ENCODE results near the gene ORC6.
"Not testable (repeated sequence)": the region's sequence is repeated elsewhere in the genome, so short reads cannot be mapped to it uniquely, and the experiment has no call there.

The ORC6 gene, protein sequence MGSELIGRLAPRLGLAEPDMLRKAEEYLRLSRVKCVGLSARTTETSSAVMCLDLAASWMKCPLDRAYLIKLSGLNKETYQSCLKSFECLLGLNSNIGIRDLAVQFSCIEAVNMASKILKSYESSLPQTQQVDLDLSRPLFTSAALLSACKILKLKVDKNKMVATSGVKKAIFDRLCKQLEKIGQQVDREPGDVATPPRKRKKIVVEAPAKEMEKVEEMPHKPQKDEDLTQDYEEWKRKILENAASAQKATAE

GRCh38 chr16:46689365-46690280, at the start of gene ORC6:
TSS of gene ORC6 (plus strand) at chr16:46689659. CDS start at chr16:46689706, 47 bp downstream.
- peak; percentile 94 for DNase-seq (ENCODE audit: low read depth)

- no peak for DNase-seq (ENCODE audit: low read depth)
These were observed 40.8 kb upstream of the ORC6 start for GRCh38 chr16:46648656-46649055.

- no peak for DNase-seq (ENCODE audit: low read depth)
These were observed 39.7 kb upstream of the ORC6 start for GRCh38 chr16:46649588-46650253.

- DNase-seq (ENCODE audit: low read depth) = peak; percentile 66
These were observed 39.2 kb upstream of the ORC6 start for GRCh38 chr16:46650254-46650623.

DNA sequence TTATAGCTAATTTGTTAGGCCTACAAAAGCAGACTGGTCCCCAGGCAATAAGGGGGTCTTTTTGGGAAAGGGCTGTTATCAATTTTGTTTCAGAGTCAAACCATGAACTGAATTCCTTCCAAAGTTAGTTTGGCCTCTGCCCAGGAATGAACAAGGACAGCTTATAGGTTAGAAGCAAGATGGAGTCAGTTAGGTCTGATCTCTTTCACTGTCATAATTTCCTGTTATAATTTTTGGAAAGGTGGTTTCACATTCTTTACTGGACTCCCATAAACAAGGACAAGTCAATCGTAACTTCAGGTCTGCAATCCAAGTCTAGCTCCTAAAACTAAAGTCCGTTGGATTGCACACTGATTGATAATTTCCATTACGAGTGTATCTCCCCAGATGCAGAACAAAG, 38.2 kb upstream of the ORC6 start:
- DNase-seq (ENCODE audit: low read depth) = no peak

DNA sequence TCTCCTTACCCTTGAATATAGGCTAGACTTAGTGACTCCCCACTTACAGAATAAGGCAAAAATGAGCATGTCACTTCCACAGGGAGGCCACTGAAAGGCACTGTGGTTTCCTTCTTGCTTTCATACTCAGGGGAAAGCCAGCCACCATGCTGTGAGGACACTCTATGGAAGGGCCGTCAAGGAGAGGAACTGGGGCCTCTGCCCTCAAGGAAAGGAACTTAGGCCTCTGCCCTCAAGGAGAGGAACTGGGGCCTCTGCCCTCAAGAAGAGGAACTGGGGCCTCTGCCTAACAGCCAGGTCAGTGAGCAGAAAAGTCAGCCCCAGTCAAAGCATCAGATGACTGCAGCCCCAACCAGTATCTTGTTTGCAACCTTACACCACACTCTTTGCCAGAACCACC, 30.5 kb upstream of the ORC6 start:
- no peak for DNase-seq (ENCODE audit: low read depth)

- no peak for DNase-seq (ENCODE audit: low read depth)
These were observed 27.3 kb upstream of the ORC6 start for GRCh38 chr16:46662123-46662522.

GRCh38 chr16:46673320-46674013, 16.0 kb upstream of the ORC6 start:
- peak; percentile 50 for DNase-seq (ENCODE audit: low read depth)

GRCh38 chr16:46677943-46678342, 11.5 kb upstream of the ORC6 start:
- DNase-seq (ENCODE audit: low read depth) = not testable (repeated sequence)

- not testable (repeated sequence) for DNase-seq (ENCODE audit: low read depth)
These were observed 7.6 kb upstream of the ORC6 start for GRCh38 chr16:46681867-46682266.

DNA sequence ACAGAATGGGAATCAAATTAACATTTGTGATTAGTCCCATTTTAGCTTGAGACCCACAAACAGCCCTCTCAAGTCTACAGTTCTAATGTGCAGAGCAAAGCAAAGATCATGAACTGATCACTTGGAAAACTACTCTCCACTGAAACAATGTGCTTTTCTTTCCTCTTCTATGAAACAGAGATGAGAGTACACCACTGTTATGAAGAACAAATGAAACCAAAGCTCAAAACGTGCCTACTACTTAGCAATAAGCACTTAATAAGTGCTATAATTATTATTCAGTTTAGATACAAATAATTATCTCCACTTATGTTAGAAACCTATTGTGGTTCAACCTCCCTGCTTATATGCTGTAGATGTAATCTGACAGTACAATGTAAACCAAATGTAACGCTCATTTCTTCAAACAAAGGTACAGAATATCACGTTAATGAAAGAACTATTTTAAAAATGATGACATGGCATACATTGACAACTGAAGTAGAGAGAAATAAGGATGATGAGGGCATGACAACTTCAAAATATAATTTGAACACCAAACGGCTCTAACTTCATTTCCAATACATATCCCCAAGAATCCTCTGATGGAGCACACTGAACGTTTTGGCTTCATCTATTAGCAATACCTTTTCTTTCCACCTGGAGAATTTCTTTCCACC, 2.5 kb upstream of the ORC6 start:
- no peak for DNase-seq (ENCODE audit: low read depth)

DNA sequence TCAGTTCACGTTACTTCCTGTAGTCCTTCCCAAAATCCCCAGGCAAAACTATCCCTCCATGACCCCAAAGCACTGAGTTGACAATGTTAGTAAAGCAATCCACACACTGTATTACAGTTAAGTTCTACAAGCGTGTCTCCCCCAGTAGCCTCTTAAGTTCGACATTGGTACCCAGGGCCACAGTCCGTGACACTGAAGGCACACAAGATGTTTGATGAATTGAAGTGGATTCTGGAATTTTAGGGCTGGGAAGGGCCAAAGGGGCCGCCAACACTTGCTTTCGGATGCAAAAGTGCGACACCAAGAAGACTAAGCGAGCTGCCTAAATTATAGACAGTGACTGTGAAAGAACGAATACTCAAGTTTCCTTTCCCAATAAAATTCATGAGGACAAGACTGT, 2.0 kb upstream of the ORC6 start:
- DNase-seq (ENCODE audit: low read depth) = no peak

DNA sequence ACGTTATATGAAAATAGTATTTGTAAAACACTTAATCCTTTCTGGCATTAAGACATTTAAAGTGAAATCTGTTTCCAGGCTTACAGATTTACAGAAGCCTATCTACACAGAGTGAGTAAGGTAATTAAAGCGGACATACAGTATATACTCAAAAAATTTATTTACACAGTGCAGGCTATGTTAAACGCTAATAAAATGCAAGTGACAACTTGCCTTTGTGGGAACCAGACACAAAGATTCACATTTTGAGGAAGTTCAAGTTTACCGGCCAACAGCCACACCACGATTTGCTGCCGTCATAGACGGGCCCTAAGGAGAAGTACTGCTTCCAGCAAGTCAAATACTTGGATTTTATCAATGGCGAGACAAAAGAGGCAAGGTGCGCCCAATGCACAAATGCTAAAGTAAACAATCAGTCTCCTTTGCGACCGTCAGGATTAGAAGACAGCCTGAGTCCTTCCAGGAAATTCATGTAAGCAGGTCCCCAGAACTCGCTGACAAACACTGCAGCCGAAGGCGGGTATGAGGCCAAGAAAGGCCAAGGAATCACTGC, 1.3 kb upstream of the ORC6 start:
- no peak for DNase-seq (ENCODE audit: low read depth)

GRCh38 chr16:46688654-46689364, 650 bp upstream of the ORC6 start, which contains the start of gene VPS35:
TSS of gene VPS35 (minus strand) at chr16:46689178. CDS start at chr16:46689133, 45 bp downstream.
- peak; percentile 99 for DNase-seq (ENCODE audit: low read depth)

DNA sequence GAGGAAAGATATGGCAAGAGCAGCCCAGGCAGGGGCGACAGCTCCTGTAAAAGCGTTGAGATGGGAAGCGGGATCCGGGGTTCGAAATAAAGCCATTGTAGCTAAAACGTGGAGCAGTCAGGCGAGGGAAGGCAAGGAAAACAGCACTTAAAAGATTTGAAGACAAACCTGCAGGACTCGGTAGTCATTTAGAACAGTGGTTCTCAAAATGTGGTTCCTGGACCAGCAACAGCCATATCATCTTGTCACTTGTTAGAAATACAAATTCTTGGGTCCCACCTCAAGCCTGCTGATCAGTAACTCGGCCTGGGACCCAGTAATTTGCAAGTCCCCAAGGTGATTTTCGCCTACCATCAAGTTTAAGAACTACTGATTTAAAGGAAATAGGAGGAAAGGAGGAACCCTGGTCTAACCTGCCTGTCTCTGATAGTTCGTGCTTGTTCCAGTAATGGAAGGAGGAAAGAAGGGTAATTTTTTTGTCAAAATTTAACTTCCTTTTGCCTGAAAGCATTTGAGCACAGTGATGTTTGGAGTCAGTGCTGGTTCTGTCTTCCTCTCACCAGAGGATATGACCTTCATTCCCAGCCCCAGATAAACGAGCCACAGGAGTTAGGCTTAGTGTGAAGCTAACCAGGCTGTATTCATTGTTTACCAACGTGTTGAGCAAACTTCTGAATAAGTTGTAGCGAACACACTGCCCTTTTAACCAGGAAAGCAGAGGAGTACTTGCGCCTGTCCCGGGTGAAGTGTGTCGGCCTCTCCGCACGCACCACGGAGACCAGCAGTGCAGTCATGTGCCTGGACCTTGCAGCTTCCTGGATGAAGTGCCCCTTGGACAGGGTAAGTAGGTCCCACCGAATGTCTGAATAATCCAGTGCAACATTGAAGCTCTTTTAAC, 1.1 kb downstream of the ORC6 start:
- peak; percentile 35 for DNase-seq (ENCODE audit: low read depth)

GRCh38 chr16:46691726-46692125, 2.3 kb downstream of the ORC6 start:
- peak; percentile 25 for DNase-seq (ENCODE audit: low read depth)

- DNase-seq (ENCODE audit: low read depth) = no peak
These were observed 4.1 kb downstream of the ORC6 start for GRCh38 chr16:46693598-46693997.

GRCh38 chr16:46695937-46696336, 6.5 kb downstream of the ORC6 start:
- no peak for DNase-seq (ENCODE audit: low read depth)

DNA sequence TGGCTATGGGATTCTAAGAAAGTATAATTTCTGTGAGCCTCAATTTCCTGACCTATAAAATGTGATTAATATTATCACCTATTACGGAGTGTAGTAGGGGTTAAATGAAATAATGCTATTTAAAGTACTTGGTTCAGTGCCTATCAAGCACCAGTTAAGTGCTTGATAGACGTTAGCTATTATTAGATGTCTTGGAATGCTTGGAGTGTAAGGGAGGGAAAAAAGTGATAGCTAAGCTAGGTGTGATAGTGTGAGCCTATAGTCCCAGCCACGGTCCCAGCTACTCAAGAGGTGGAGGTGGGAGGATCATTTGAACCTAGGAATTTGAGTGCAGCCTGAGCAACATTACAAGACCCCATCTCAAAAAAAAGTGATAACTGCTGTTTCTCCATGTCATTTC, 7.5 kb downstream of the ORC6 start:
- DNase-seq (ENCODE audit: low read depth) = no peak

DNA sequence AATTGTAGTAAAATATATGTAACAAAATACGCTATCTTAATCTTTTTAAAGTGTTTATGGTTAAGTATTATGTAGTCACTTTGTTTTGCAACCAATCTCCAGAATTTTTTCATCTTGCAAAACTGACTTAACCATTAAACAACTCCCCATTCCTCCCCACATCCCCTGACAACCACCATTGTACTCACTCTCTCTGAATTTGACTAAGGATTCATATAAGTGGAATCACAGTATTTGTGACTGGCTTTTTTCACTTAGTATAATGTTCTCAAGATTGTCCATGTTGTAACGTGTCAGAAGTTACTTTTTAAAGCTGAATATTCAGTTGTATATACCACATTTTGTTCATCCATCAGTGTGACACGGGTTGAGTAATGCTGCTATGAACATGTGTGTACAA, 10.6 kb downstream of the ORC6 start:
- DNase-seq (ENCODE audit: low read depth) = no peak
